HG03060 (cell line): Measurements from ENCODE around the gene UBAP2L.

Source experiments
- ATAC-seq: cut with Tn5 transposase; IDR thresholded peaks from one replicate; pipeline ENCODE4 v1.9.1; 2021; ENCODE audit warnings: low read depth, moderate number of reproducible peaks; ENCODE audit not compliant: unreplicated experiment

UBAP2L gene

DNA sequence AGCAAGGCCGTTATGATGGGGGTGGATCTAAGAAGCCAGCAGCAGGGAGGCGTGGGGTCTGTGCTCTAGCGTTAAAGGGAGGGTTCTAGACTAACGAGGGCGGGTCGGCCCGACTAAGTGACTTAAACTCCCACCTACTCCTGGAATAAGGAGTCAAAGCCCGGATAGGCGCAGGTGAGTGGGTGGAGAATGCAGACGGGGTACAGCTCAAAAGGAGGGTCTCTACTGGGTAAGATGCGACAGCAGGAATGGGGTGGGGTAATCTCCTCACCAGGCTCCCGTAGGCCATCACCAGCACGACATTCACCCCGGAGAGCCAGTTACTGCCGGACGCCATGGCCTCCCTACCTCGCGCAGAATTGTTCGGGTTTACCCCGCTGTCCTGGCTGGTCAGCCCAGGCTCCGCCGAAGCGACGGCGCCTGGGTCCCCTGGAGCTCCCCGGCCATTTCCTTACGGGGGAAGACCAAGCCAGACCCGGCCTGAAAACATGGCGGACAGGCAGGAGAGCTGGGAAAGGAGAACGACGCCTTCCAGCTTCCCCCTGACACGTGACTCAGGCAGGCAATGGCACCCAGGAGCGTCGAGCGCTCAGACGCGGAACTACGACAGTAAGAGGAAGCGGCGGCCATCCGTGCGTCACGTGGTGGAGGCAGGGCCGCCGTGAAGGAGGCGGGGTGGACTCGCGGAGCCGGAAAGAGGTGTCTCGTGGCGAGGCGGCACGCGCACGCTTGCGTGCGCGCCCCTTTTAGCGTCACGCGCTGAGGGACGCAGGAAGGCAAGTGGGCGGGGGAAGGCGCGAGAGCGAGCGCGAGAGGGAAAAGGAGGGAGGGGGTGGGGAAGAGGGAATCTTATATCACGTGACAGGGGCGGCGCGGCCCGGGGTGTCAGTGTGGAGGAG, at the start of gene UBAP2L:
TSS of gene UBAP2L (plus strand) at position 885 of the 899 bp plus-strand sequence. CDS start 4,169 bp downstream, outside the sequence.
- ATAC-seq = peak; percentile 89

DNA sequence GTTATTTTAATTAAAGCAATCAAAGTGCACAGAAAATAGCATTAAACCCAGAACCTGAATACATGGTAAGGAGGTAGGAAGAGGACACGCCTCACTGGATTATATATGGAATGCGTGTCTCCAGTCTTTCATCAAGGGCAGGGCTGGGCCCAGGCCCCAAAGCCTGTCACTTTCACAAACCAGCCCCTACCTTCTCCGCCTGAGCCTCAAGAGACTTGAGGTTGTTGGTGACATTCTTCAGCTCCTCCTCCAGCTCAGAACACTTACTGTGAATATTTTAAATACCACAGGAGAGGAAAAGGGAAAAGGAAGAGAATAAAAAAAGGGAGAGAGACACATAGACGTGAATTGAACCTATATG, 49.6 kb upstream of the UBAP2L start:
- no peak for ATAC-seq

DNA sequence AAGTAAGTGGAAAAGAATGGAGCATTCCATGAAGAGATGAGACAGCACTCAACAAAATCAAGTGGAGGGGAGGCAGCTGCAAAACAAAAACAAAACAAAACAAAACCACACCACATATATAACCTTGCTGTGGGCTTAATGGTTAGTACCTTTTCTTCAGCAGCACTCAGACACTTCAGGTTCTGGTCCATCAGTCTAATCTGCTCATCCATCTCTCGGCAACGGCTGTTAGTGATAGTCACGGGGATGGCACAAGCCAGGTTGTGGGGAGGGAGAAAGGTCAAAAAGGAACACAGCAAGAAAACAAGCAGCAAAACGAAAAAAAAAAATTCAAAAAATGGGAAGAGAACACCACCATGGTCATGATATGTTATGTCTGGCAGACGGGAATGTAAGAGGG, 48.9 kb upstream of the UBAP2L start:
- ATAC-seq = no peak

- no peak for ATAC-seq
Observed at GRCh38 chr1:154174654-154175053, 46.1 kb upstream of the UBAP2L start.

DNA sequence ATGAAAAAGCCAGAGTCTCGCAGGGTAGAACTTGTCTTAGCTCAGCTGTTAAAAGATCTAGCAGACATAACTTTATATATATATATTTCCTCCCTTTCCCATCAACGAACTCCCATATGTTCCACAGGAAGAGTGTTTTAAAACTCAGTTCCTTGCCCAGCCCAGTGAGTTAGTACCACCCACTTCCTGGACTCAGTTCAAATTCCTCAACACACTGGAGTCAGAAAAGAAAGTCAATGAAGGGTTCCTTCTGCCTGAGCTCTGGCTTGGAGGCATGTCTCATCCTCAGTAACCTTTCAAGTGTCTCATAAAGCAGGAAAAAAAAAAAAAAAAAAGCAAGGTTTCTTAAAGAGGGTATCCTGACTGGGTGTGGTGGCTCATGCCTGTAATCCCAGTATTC, 44.4 kb upstream of the UBAP2L start:
- no peak for ATAC-seq

DNA sequence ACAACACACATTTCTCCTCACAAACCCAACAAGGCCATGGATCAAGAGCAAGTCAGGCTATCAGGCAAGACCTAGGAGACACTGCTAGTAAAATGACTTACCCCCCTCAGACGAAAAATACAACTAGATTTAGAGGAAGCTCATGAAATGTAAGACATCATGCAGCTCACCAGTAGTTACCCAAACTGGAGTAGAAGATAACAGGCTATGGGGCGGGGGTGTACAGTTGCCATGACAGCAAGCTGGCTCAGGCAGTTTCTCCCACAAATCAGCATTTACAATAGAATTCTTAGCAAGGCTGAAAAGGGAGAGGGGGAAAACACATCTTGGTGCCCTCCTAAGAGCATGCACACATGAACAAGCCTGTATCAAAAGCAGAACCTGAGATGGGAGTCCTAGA, 42.7 kb upstream of the UBAP2L start:
- ATAC-seq = no peak

- no peak for ATAC-seq
Observed at GRCh38 chr1:154178911-154179811, 41.6 kb upstream of the UBAP2L start.

DNA sequence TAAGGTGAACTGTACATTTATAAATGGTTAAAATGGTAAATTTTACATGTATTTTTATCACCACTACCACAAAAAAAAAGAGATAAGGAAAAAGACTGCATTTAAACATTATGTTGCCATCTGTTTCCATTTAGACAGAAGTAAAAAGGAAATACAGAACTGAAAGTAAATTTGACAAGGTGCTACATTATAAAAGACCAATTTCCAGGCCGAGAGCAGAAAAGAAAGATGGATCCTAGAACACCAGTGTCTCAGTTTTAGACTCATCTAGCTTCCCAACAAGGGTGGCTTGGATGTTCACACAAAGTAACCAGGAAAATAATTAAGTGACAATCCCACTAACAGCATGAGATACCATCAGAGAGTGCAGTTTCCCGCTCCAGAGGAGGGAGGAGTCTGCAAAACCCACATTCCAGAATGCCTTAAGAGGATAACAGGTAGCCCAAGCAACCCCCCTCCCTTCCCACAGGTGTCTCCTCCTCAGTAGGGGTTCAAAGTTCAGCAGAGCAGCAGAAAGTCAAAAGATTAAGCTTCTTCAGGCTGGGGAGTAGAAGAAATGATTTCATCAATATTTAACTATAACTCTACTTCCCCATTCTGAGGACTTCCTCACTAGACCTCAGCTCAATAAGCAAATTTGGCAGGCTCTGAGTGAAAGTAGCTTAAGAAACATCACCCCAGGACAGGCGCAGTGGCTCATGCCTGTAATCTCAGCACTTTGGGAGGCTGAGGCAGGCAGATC, 40.6 kb upstream of the UBAP2L start:
- ATAC-seq = no peak

DNA sequence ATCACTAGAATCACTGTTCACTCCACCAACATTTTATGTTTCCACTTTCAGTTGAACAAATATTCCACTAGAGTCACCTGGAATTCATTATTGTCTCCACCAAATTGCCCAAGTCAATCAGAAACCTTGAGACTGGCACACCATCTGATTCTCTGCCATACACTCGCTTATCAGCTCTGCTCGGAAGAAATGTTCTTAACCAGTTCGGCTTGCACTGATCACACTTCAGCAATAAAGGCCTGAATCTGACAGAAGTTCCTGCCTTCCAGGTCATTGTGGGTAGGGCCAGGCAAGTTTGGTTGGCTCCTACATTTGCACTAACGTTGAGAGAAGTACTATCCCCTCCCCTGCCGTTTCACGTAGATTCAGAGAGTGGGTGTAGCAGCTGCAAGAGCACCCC, 38.8 kb upstream of the UBAP2L start:
- no peak for ATAC-seq

- ATAC-seq = no peak
Observed at GRCh38 chr1:154182344-154183045, 38.3 kb upstream of the UBAP2L start.

- ATAC-seq = peak; percentile 56
Observed at GRCh38 chr1:154183046-154183915, 37.5 kb upstream of the UBAP2L start.

- ATAC-seq = no peak
Observed at GRCh38 chr1:154186177-154186576, 34.6 kb upstream of the UBAP2L start.

DNA sequence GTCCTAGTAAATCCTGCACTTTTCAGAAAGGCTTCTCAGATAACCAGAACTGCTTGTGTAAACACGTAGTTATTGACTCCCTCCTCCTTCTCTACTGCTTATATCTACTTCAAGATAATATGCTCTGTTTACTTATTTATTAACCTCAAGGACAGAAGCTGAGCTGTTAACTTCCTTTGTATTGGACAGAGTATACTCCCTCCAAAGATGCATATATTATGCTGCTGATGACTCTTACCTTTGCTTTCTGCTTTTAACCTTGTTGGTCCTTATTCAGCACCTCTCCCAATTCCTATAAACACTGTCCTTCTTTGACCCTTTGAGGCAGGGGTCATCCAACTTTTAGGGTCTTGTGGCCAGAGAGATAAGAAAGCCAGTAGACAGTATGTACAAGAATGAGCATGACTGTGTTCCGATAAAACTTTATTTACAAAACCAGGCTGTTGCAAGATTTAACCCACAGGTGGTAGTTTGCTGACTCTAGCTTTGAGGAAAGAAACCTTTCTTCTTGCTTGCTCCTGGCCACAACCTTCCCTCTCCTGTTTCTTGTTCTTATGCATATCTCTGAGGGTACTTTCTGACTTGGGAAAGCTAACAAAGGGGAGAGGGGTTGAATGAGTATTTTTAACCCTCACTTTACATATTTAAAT, 33.8 kb upstream of the UBAP2L start:
- ATAC-seq = no peak

DNA sequence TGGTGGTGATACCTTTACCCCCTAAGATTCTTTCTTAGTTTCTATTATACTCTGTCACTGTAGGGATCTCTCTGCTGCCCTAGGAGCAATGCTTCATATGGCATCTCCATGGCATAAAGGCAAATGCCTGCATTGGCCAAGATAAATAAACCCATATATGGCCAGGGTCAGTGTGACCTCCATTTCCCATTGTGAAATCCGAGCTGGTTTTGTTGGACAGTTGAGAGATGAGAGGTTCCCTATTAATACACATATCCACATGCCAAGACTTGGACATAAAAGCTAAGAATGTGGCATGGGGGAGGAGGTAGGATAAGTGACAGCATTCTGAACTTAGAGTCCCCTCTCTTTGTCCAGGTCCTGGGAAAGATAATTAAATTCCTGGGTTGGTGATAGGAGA, 30.2 kb upstream of the UBAP2L start:
- no peak for ATAC-seq

DNA sequence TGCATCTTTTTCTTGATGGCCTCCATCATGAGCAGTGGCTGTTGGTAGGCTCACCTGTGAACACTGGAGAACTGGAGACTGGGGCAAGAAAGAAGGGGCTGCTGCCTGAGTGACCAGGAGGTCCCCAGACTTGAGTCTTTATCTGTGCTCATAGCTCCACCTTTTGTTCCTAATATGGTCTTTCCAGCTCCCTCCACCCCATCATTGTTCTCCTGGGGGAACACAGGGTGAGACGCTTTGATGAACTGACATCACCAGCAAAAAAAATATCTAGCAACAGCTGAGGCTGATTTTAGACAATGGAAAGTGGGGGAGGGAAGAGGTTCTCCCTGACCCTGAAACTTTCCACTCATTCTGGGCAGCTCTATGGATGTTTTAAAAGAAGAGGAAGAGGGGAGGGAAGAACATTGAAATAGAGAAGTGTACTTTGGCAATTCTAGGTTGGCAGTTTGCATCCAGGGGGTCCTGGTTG, 28.7 kb upstream of the UBAP2L start, which contains the start of gene TPM3:
TSS of gene TPM3 (minus strand) at position 111 of the 472 bp plus-strand sequence. CDS start at position 29, 82 bp downstream.
- ATAC-seq = no peak

GRCh38 chr1:154192476-154192875, 28.3 kb upstream of the UBAP2L start:
- ATAC-seq = no peak

- ATAC-seq = no peak
Observed at GRCh38 chr1:154193821-154194220, 26.9 kb upstream of the UBAP2L start.

GRCh38 chr1:154198756-154199562, 21.8 kb upstream of the UBAP2L start:
- no peak for ATAC-seq
